Neural cell (in vitro differentiated cells): ENCODE results near the gene RGS12.

ENCODE experiments used
- CTCF ChIP-seq: fragments of 450-650 bp; IDR thresholded peaks from 2 replicates; pipeline ENCODE4 v1.5.1; 2014; ENCODE audit warnings: antibody characterized with exemption, mild to moderate bottlenecking, moderate library complexity; ENCODE audit not compliant: poor library complexity, severe bottlenecking
- EZH2 ChIP-seq: fragments of 200-600, 300-800 bp; shearing (Covaris generic), sonication (generic); IDR thresholded peaks from 2 replicates; pipeline ENCODE4 v1.6.1; 2014; ENCODE audit warnings: antibody characterized with exemption, low read length, borderline replicate concordance, mild to moderate bottlenecking; ENCODE audit not compliant: insufficient read depth, poor library complexity, severe bottlenecking
- POLR2AphosphoS5 ChIP-seq: IDR thresholded peaks from 2 replicates; pipeline ENCODE4 v1.6.1; 2012
- REST ChIP-seq: IDR thresholded peaks from 2 replicates; pipeline ENCODE4 v1.6.1; 2012; ENCODE audit warnings: borderline replicate concordance
- TAF1 ChIP-seq: IDR thresholded peaks from 2 replicates; pipeline ENCODE4 v1.6.1; 2012; ENCODE audit warnings: low read depth

- no peak for TF ChIP-seq TAF1
- TF ChIP-seq CTCF: no peak
- TF ChIP-seq POLR2AphosphoS5: no peak
- TF ChIP-seq EZH2: no peak
- no peak for TF ChIP-seq REST
Observed at GRCh38 chr4:3308691-3309090, 15.9 kb downstream of the RGS12 start.
